Body of pancreas (tissue), 4 donors: ENCODE data around the gene LARP1B.

ENCODE experiments used
- CTCF ChIP-seq, 7 experiments: fragments of 450-650 bp in 4 of 7; fragments of 200-600 bp in 3 of 7; sonication (generic) in 3 of 7; IDR thresholded peaks; one replicate each; pipeline ENCODE4 v1.5.1; 2016 to 2019; ENCODE audit warnings: antibody characterized with exemption in 7 of 7
- POLR2A ChIP-seq, 3 donors: fragments of 450-650 bp; IDR thresholded peaks; one replicate each; pipeline ENCODE4 v1.6.1; 2016; ENCODE audit warnings: antibody characterized with exemption in 3 of 3, mild to moderate bottlenecking in 2 of 3

GRCh38 chr4:128241981-128242380 lies 180.9 kb downstream of the LARP1B start:
- no peak for TF ChIP-seq CTCF (IDR thresholded peaks at IDR 0.05)
- no peak for TF ChIP-seq POLR2A (IDR thresholded peaks at IDR 0.05)
